GM23248 (cell line): ENCODE measurements around the gene UMODL1. TPM values are rescaled to one million over a fixed set of nuclear protein-coding genes. Genes with fewer than 3 reads are reported as not detected.

Source experiments
- DNase-seq: peaks from one replicate; pipeline ENCODE4 v3.0.0-alpha.2; 2015
- H2AFZ ChIP-seq: fragments of 200-600 bp; sonication (generic); 2 replicates; pipeline ENCODE4 v1.6.1; 2016; ENCODE audit warnings: antibody characterized with exemption
- H3F3A ChIP-seq: fragments of 200-600 bp; sonication (generic); 2 replicates; pipeline ENCODE4 v1.6.1; 2016; ENCODE audit warnings: mild to moderate bottlenecking, antibody characterized with exemption, mixed run types; ENCODE audit not compliant: insufficient read depth
- H3K27ac ChIP-seq: fragments of 200-600 bp; sonication (generic); 2 replicates; pipeline ENCODE4 v1.5.1; 2016; ENCODE audit warnings: mild to moderate bottlenecking
- H3K27me3 ChIP-seq: fragments of 200-600 bp; sonication (generic); replicated peaks from 2 replicates; pipeline ENCODE4 v1.6.1; 2016; ENCODE audit warnings: mild to moderate bottlenecking; ENCODE audit not compliant: insufficient read depth
- H3K36me3 ChIP-seq: fragments of 200-600 bp; sonication (generic); 2 replicates; pipeline ENCODE4 v1.6.1; 2016; ENCODE audit warnings: low read depth, mild to moderate bottlenecking
- H3K4me1 ChIP-seq: fragments of 200-600 bp; sonication (generic); 2 replicates; pipeline ENCODE4 v1.6.1; 2016; ENCODE audit warnings: mild to moderate bottlenecking; ENCODE audit not compliant: insufficient read depth
- H3K4me2 ChIP-seq: fragments of 200-600 bp; sonication (generic); one replicate; pipeline ENCODE4 v1.6.1; 2016; ENCODE audit warnings: mild to moderate bottlenecking; ENCODE audit not compliant: unreplicated experiment
- H3K4me3 ChIP-seq: fragments of 200-600 bp; sonication (generic); 2 replicates; pipeline ENCODE4 v1.5.1; 2016; ENCODE audit warnings: mild to moderate bottlenecking
- H3K79me2 ChIP-seq: fragments of 200-600 bp; sonication (generic); 2 replicates; pipeline ENCODE4 v1.6.1; 2016; ENCODE audit warnings: mild to moderate bottlenecking; ENCODE audit not compliant: insufficient read depth
- H3K9ac ChIP-seq: fragments of 200-600 bp; sonication (generic); 2 replicates; pipeline ENCODE4 v1.6.1; 2016; ENCODE audit warnings: mild to moderate bottlenecking
- H3K9me2 ChIP-seq: fragments of 200-600 bp; sonication (generic); 2 replicates; pipeline ENCODE4 v1.6.1; 2016; ENCODE audit warnings: mixed run types, mild to moderate bottlenecking, moderate library complexity; ENCODE audit not compliant: insufficient read depth
- H3K9me3 ChIP-seq: fragments of 200-600 bp; sonication (generic); one replicate; pipeline ENCODE4 v1.6.1; 2017; ENCODE audit warnings: low read depth
- H4K20me1 ChIP-seq: fragments of 200-600 bp; sonication (generic); 2 replicates; pipeline ENCODE4 v1.6.0; 2016; ENCODE audit not compliant: insufficient read depth
- EZH2 ChIP-seq: fragments of 200-600 bp; sonication (generic); IDR thresholded peaks from 2 replicates; pipeline ENCODE4 v1.6.1; 2018; ENCODE audit warnings: antibody characterized with exemption, mild to moderate bottlenecking; ENCODE audit not compliant: insufficient read depth, poor library complexity, severe bottlenecking
- EZH2phosphoT487 ChIP-seq: fragments of 200-600 bp; sonication (generic); IDR thresholded peaks from 2 replicates; pipeline ENCODE4 v1.6.1; 2018; ENCODE audit warnings: antibody characterized with exemption, moderate library complexity, mild to moderate bottlenecking, low read depth; ENCODE audit not compliant: insufficient read depth
- WGBS, 2 experiments: methylation state at CpG; one replicate each; pipeline ENCODE4 v1.1.6; 2015 to 2017; ENCODE audit warnings: low lambda C conversion rate in 2 of 2, low coverage in 1 of 2; ENCODE audit errors: missing lambda C conversion rate in 2 of 2; 5-methylcytosine and 5-hydroxymethylcytosine counted together
- in situ Hi-C: fragments of 300-500 bp; cut with MboI; formaldehyde crosslinking; loops from 2 replicates; pipeline ENCODE4 v1.15.0; 2020
- polyA plus RNA-seq: library from polyadenylated mRNA; unstranded; fragments of >200 nt; fragmentation: Nextera tagmentation; extraction: Ambion mirVana; gene quantifications from 2 replicates; pipeline ENCODE4 v1.2.1, GENCODE V29; 2016
- total RNA-seq: library from RNA; depleted of rRNA; stranded (reverse); fragments of >200 nt; shearing (Covaris generic); gene quantifications from 2 replicates; pipeline ENCODE4 v1.2.3, GENCODE V29; 2014

UMODL1 gene
- total and polyA plus RNA-seq, 2 experiments from 2014 or later: not detected

DNA sequence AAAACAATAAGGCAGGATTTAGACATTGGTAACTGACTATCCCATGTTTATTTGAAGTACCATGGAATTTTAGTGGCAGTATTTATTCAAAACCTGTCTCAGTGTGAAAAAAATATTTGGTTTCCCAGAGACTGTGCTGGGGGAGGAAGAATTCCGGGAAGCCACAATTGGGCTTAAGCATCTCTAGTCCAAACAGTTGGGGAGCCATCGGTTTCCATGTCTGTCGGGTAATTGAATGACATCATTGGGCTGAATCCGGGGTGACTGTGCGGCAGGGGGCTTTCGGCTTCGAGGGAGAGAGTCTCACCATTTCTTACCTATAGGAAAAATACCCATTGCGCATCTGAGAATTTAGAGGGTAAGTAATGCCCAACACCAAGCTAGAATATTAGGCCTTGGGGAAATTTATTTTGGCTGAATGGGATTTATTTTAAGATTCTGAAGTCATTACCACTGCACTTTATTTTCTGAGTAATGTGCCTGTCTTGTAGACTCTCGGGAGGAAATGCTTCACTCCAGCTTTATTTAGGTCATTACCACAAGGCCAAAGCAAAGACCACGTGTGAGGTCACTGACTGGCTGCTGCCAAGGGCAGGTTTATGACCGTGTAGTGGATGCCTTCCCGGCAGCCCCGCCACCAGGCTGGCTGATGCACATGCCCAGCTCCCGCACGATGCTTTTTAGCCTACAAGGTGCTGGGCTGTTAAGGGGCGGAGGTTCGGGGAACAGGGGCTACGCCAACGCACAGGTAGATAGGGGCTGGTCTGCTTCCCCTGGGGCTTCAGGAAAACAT lies 23.1 kb upstream of the UMODL1 start:
- peak; percentile 97 for DNase-seq
- Histone ChIP-seq H3K4me3 (no peak overlapping the region), H4K20me1 (no peaks in the 10 kb centered on the region), H3K9ac (peak overlapping the region; percentile 50), H2AFZ (no peak overlapping the region), H3F3A (peaks cover 10% of the 10 kb centered on the region; the same call in 1 of the 2 replicates), H3K9me3 (no peaks in the 10 kb centered on the region), H3K27ac (peak overlapping the region; percentile 70), H3K4me1 (peaks cover 16% of the 10 kb centered on the region), H3K9me2 (no peaks in the 10 kb centered on the region), H3K36me3 (no peaks in the 10 kb centered on the region), H3K27me3 (no peaks in the 10 kb centered on the region; the same call in 1 of the 2 replicates), H3K79me2 (no peaks in the 10 kb centered on the region), H3K4me2 (peak overlapping the region; percentile 38)
- TF ChIP-seq EZH2: no peak
- no peak for TF ChIP-seq EZH2phosphoT487
- 63 to 66% methylated on average over 15 to 19 of the region's 19 CpGs for WGBS, 2 experiments
- in situ Hi-C loops: no loop called here

DNA sequence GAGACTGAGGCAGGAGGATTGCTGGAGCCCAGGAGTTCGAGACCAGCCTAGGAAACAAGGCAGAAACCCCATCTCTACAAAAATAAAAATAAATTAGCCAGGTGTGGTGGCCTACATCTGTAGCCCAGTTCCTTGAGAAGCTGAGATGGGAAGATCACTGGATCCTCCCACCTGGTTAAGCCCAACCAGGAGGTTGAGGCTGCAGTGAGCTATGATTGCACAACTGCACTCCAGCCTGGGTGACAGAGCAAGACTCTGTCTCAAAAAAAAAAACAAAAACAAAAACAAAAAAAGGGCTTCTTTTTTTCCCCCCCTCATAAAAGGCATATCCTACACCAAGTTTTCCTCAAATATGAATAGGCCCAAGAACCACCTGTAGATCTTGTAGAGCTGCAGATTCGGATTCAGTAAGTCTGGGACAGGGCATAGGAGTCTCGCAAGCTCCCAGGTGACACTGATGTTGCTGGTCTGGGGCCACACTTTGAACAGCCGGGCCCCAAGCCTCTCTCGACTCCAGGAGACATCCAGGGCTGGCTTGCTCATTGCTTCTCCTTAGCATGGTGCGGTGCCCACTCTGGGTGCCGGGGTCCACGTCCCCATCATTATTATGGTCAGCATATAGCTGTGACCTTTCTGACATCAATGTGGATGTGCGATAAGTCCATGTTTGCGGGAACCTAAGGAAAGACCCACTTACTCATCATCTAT lies 22.1 kb upstream of the UMODL1 start:
- Histone ChIP-seq H3K4me2 (no peak overlapping the region), H3F3A (peaks cover 10% of the 10 kb centered on the region; the same call in 1 of the 2 replicates), H3K9me2 (no peaks in the 10 kb centered on the region), H3K36me3 (no peaks in the 10 kb centered on the region), H3K9me3 (no peaks in the 10 kb centered on the region), H3K4me1 (peaks cover 16% of the 10 kb centered on the region), H4K20me1 (no peaks in the 10 kb centered on the region), H3K79me2 (no peaks in the 10 kb centered on the region), H3K27me3 (no peaks in the 10 kb centered on the region; the same call in 1 of the 2 replicates), H3K9ac (no peak overlapping the region), H2AFZ (no peak overlapping the region), H3K27ac (no peak overlapping the region), H3K4me3 (no peak overlapping the region)
- in situ Hi-C loops: no loop called here
- 98 to 99% methylated on average over 10 of the region's 10 CpGs for WGBS, 2 experiments
- TF ChIP-seq EZH2phosphoT487 (no peak), EZH2 (no peak)
- no peak for DNase-seq

DNA sequence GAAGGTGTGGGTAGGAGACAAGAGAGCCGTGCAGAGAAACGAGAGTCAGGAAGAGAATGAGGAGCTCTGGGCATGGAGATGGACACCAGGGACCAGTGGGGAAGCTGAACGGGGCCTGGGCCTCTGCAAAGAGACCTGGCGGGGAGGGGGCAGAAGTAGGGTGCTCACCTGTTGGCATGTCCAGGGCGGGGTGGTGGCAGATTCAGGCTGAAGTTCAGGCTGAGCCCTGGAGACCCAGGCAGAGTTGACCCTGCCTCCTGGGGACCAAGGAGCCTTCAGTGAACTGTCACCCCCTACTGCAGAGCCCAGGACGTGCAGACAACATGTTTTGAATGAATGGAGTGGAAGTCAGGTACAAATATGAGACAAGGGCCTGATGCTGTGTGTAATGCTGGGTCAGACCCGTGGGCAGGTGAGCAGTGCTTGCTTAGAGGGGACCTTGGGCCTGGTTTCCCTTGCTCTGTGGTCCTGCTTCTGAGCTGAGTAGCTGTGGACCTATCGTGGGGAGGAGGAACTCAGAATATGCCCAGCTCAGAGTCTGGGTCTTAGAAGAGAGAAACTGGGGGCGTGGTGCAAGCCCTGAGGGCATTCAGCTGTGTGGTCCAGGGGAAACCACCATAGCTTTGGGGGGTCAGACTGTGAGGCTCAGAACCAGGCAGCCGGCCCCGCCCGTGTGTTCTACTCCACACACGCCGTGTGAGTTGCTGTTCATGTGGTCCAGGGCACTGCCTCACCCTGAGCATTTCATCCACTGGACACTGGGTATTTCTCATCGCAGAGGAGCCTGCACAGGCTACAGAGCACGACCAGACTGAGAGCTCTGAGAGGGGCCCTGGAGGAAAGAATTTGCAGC lies 21.3 kb upstream of the UMODL1 start:
- Histone ChIP-seq H3K9ac (no peak overlapping the region), H3K4me2 (no peak overlapping the region), H3K27ac (no peak overlapping the region), H3K9me3 (no peaks in the 10 kb centered on the region), H3K27me3 (no peaks in the 10 kb centered on the region; the same call in 1 of the 2 replicates), H3K9me2 (no peaks in the 10 kb centered on the region), H3K4me1 (peaks cover 16% of the 10 kb centered on the region), H3F3A (peaks cover 10% of the 10 kb centered on the region; the same call in 1 of the 2 replicates), H3K79me2 (no peaks in the 10 kb centered on the region), H2AFZ (no peak overlapping the region), H3K4me3 (no peak overlapping the region), H4K20me1 (no peaks in the 10 kb centered on the region), H3K36me3 (no peaks in the 10 kb centered on the region)
- 91 to 92% methylated on average over 15 to 16 of the region's 16 CpGs for WGBS, 2 experiments
- no peak for TF ChIP-seq EZH2phosphoT487
- no peak for TF ChIP-seq EZH2
- no peak for DNase-seq
- in situ Hi-C loops: no loop called here

DNA sequence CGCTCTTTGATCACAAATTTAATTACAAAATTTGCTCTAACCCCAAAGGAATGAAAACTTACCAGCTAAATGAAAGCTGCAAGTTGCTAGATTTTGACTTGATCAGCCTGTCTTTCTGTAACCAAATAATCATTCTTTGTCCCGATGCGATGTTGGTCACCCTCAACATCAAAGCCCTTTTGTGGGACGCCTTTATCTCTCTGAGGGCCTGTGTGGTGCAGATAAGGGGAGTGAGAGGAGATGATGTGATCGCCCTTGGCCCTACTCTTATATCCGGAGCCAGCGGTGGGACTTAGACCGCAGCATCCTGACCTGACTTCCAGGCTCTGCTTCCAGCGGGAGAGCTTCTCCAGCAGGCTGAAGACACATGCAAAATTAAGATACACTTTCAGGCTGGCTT lies 19.3 kb upstream of the UMODL1 start:
- Histone ChIP-seq H3K4me1 (peaks cover 22% of the 10 kb centered on the region), H3F3A (peaks cover 18% of the 10 kb centered on the region; the same call in 1 of the 2 replicates), H3K4me2 (no peak overlapping the region), H3K36me3 (no peaks in the 10 kb centered on the region), H3K9me2 (no peaks in the 10 kb centered on the region), H3K4me3 (no peak overlapping the region), H2AFZ (no peak overlapping the region), H3K27me3 (no peaks in the 10 kb centered on the region; the same call in 1 of the 2 replicates), H3K27ac (no peak overlapping the region), H3K9ac (no peak overlapping the region), H3K79me2 (no peaks in the 10 kb centered on the region), H4K20me1 (no peaks in the 10 kb centered on the region), H3K9me3 (no peaks in the 10 kb centered on the region)
- 88 to 90% methylated on average over 9 of the region's 9 CpGs for WGBS, 2 experiments
- in situ Hi-C loops: no loop called here
- TF ChIP-seq EZH2 (no peak), EZH2phosphoT487 (no peak)
- no peak for DNase-seq
